Suprapubic skin (tissue), 3 donors: ENCODE data around the gene NCKAP5.

Experiments used
- POLR2AphosphoS5 ChIP-seq, 3 donors: sonication (generic); formaldehyde crosslinking; IDR thresholded peaks; one replicate each; pipeline ENCODE4 v1.6.1; 2017; ENCODE audit warnings: antibody characterized with exemption in 3 of 3
- TF ChIP-seq, protein P1 (sequence below), 2 donors: fragments of 200-600 bp in 1 of 2; fragments of 450-650 bp in 1 of 2; sonication (generic) in 1 of 2; IDR thresholded peaks; one replicate each; pipeline ENCODE4 v1.5.1; 2016 to 2019; ENCODE audit warnings: antibody characterized with exemption in 2 of 2, mild to moderate bottlenecking in 1 of 2, moderate library complexity in 1 of 2

DNA sequence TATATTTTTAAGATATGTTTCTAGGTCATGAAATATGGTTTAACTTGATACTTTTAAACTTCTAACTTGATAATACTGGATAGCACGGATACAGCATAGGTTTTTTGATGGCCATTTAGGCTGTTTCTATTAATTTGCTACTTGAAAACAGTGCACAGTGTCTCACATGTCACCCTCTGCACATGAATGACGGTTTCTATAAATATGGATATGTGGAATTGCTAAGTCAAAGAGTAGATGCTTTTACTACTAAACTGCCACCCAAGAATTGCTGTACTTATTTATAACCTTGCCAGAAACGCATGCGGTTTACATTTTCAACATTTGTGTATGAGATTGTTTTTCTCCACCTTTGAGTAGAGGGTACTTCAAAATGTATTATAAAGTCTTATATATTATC is 723.7 kb downstream of the NCKAP5 start:
- TF ChIP-seq, protein P1, sequence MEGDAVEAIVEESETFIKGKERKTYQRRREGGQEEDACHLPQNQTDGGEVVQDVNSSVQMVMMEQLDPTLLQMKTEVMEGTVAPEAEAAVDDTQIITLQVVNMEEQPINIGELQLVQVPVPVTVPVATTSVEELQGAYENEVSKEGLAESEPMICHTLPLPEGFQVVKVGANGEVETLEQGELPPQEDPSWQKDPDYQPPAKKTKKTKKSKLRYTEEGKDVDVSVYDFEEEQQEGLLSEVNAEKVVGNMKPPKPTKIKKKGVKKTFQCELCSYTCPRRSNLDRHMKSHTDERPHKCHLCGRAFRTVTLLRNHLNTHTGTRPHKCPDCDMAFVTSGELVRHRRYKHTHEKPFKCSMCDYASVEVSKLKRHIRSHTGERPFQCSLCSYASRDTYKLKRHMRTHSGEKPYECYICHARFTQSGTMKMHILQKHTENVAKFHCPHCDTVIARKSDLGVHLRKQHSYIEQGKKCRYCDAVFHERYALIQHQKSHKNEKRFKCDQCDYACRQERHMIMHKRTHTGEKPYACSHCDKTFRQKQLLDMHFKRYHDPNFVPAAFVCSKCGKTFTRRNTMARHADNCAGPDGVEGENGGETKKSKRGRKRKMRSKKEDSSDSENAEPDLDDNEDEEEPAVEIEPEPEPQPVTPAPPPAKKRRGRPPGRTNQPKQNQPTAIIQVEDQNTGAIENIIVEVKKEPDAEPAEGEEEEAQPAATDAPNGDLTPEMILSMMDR (IDR thresholded peaks at IDR 0.05), result no peak
- TF ChIP-seq POLR2AphosphoS5 (IDR thresholded peaks at IDR 0.05), result no peak
